ENCODE results near the gene SSH3. TPM values are rescaled to one million over a fixed set of nuclear protein-coding genes. Genes with fewer than 3 reads are reported as not detected.

Gene SSH3
- total and polyA plus RNA-seq, 2 of the 4 experiments (the other 2 are of a cell fraction) = 7.3 to 26.7 TPM

DNA sequence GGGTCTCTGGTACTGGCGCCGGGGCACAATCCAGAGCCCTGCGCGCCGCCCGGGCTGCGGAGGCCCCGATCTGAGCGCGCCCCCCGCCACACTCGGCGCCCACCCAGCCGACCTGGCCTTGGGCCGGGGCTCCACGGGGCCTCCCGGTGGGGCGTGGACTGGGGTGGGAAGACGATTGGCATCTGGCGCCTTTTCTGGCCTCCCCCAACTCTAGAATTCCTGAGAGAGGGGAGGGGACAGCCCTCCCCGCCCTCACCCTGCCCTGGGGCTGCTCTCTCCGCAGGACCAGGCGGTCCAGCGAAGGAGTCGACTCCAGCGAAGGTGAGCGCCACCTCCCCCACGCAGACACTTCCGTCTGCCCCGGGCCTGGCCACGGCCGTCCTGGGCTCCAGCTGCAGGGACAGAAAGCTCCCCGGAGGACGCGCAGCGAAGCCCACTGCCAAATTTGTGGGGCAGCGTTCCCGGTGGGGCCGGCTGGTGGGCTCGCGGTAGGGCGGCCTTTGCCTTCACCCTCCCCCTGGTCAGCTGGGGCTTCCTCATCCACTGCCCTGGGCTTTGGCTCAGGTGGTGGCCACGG lies 593 bp downstream of the SSH3 start:
- in situ Hi-C loops (cut with MboI; ENCODE audit: low sequenced_read_pairs) (no loop called here), dilution Hi-C loops (cut with HindIII; ENCODE audit: low sequenced_read_pairs, unreplicated experiment) (no loop called here), intact Hi-C loops (cut with micrococcal nuclease) (loop anchor here (2.0 kb wide), 1 partner anchor 15 kb away; the partner anchor contains the start of gene ANKRD13D)
- Histone ChIP-seq H2BK15ac (ENCODE audit: low read depth, low read length) (no peak overlapping the region), H2AK9ac (replicated peaks; ENCODE audit: low read depth, low read length, poor library complexity) (peak overlapping the region; percentile 95), H3K4me3 (ENCODE audit: insufficient read depth, low read depth, low read length) (peak overlapping the region; percentile 100), H4K8ac (ENCODE audit: low read depth in 2 of 2, low read length in 2 of 2) (peak overlapping the region; percentile 75 to 80; a peak in 3 of 4 replicates), H3K27ac (ENCODE audit: insufficient read depth, low read length) (peak overlapping the region; percentile 88; the same call in 1 of the 2 replicates), H2BK120ac (ENCODE audit: low read depth, low read length) (no peak overlapping the region), H4K20me1 (ENCODE audit: insufficient read depth, low read length) (peaks cover 4% of the 10 kb centered on the region), H3K18ac (ENCODE audit: low read depth, low read length) (peak overlapping the region; percentile 1; the same call in 1 of the 2 replicates), H3K23ac (ENCODE audit: low read depth, low read length) (peak overlapping the region; percentile 59; the same call in 1 of the 2 replicates), H3K4me1 (ENCODE audit: control insufficient read depth, insufficient read depth, low read length) (peaks cover 18% of the 10 kb centered on the region), H2AFZ (replicated peaks; ENCODE audit: low read length, poor library complexity) (peak overlapping the region; percentile 99), H3K14ac (replicated peaks; ENCODE audit: low read depth, low read length) (peak overlapping the region; percentile 63), H3K9me3 (ENCODE audit: control insufficient read depth, insufficient read depth, low read length) (no peaks in the 10 kb centered on the region), H3K27me3 (ENCODE audit: control insufficient read depth, insufficient read depth, low read length) (no peaks in the 10 kb centered on the region), H2BK20ac (ENCODE audit: low read depth, low read length) (no peak overlapping the region), H4K5ac (ENCODE audit: low read depth, low read length) (no peak overlapping the region), H3K9me1 (ENCODE audit: insufficient read depth, low read length) (peaks cover 3% of the 10 kb centered on the region), H3K9ac (ENCODE audit: low read depth, low read length) (peak overlapping the region; percentile 90), H3K4me2 (ENCODE audit: low read depth, low read length) (peak overlapping the region; percentile 91), H3K56ac (ENCODE audit: extremely low read depth, insufficient read depth, low read length) (no peak overlapping the region), H3K4ac (ENCODE audit: low read depth, low read length) (peak overlapping the region; percentile 86; the same call in 1 of the 2 replicates), H3K36me3 (ENCODE audit: control insufficient read depth, insufficient read depth, low read length) (peaks cover 44% of the 10 kb centered on the region), H2BK5ac (ENCODE audit: low read depth, low read length, poor library complexity, severe bottlenecking) (no peak overlapping the region), H2AK5ac (ENCODE audit: low read depth, low read length) (peak overlapping the region; percentile 39; the same call in 1 of the 2 replicates), H3K79me1 (ENCODE audit: low read depth in 1 of 2, low read length in 2 of 2) (peaks cover 2 to 33% of the 10 kb centered on the region in 2 experiments; a peak in 2 of 4 replicates), H4K91ac (ENCODE audit: insufficient read depth, low read depth, low read length) (peak overlapping the region; percentile 49; the same call in 1 of the 2 replicates)
- ATAC-seq (ENCODE audit: low read depth) (peak; percentile 21), DNase-seq (no peak)
- ChIA-PET CTCF (interaction anchor here (1.0 kb wide), 1 partner anchor 13 kb away, joined by 3 read pairs; no protein-coding TSS in a partner anchor), POLR2A (ENCODE audit: unreplicated experiment) (no interaction called here)
- BruUV-seq (replicated peaks) = no TSS peak
- WGBS, 2 experiments (ENCODE audit: extremely low coverage in 2 of 2, insufficient read length in 1 of 2) = 9% methylated on average over 4 of the region's 43 CpGs; no CpG with 5 or more reads in 1 of the 2 experiments
- TF ChIP-seq, protein P1, sequence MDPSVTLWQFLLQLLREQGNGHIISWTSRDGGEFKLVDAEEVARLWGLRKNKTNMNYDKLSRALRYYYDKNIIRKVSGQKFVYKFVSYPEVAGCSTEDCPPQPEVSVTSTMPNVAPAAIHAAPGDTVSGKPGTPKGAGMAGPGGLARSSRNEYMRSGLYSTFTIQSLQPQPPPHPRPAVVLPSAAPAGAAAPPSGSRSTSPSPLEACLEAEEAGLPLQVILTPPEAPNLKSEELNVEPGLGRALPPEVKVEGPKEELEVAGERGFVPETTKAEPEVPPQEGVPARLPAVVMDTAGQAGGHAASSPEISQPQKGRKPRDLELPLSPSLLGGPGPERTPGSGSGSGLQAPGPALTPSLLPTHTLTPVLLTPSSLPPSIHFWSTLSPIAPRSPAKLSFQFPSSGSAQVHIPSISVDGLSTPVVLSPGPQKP (IDR thresholded peaks at IDR 0.05; ENCODE audit: borderline replicate concordance, low read depth, low read length) = no peak
- TF ChIP-seq MAZ (IDR thresholded peaks at IDR 0.05; ENCODE audit: borderline replicate concordance, low read depth, low read length) = peak; percentile 33; the same call in 1 of the 2 replicates
